SIG-M5 (cell line): ENCODE data around the gene PDE6A.
A peak's percentile ranks its signal among the peaks of the same experiment; 100 is the strongest.
"Not testable (repeated sequence)": the region's sequence is repeated elsewhere in the genome, so short reads cannot be mapped to it uniquely, and the experiment has no call there.

Source experiments
- DNase-seq: peaks from one replicate; lab custom pipeline; 2025; lab: John Stamatoyannopoulos, UW

The PDE6A gene

DNA sequence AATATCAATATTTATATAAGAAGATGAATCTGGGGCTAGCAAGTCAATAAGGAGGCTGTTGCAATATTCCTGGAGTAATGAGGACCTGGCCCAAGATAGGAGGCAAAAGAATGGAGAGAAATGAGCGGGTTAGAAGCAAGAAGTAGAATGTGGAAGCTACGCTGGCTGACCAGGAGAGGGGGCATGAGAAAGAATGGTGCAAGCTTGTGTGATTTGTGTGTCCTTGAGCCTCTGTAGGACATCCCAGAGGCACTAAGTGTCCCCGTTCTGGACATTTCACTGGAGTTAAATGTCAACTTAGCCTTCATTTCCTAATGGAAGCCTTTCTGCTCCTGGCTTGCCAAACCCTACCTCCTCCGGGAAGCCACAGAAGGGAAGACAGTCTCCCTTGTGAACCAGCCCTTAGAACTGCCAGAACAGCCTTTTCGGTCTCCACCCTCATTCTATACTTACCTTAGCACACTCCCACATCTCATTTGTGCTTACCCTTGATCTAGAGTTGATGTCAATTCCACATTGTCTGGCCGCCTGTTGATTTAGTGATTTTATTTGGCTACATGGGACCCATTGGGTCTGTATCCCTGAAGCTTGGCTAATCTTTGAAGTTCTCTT is 6.7 kb upstream of the PDE6A start:
- no peak for DNase-seq

DNA sequence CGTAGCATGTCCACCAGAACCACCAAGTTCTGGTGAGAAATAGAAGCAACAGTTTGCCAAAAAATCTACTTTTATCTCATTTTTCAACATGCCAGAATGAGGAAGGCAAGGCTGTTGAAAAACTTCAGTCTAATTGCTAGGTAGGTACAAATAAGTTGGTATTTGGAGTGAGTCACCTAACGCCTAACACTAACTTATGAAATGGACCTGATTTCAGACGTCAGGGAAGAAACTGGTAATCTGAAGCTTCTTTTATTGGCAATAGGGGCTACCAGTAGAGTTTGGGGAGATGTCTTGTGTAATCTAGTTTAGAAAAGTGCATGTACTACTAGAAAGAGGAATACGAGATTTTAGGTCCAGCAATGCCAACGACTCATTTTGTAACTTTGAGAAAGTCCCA is 4.4 kb upstream of the PDE6A start:
- DNase-seq = no peak

DNA sequence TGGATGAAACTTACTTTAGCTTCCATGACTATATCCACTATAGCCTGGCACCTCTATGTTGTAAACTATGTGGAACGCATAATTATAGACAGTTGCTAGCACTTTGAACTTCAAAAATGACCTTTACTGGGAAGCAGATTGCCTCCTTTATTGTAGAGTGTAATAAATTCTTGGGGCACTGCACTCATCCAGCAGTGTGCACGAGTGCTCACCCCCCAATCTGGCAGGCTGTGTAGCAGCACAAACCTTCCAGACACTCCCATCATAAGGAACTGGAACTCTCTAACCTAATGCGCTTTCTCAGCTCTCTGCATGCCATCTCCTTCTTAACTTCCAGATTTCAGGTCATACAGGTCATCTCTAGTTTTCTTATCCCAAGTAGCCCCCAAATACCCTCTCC is 1.5 kb upstream of the PDE6A start:
- no peak for DNase-seq

DNA sequence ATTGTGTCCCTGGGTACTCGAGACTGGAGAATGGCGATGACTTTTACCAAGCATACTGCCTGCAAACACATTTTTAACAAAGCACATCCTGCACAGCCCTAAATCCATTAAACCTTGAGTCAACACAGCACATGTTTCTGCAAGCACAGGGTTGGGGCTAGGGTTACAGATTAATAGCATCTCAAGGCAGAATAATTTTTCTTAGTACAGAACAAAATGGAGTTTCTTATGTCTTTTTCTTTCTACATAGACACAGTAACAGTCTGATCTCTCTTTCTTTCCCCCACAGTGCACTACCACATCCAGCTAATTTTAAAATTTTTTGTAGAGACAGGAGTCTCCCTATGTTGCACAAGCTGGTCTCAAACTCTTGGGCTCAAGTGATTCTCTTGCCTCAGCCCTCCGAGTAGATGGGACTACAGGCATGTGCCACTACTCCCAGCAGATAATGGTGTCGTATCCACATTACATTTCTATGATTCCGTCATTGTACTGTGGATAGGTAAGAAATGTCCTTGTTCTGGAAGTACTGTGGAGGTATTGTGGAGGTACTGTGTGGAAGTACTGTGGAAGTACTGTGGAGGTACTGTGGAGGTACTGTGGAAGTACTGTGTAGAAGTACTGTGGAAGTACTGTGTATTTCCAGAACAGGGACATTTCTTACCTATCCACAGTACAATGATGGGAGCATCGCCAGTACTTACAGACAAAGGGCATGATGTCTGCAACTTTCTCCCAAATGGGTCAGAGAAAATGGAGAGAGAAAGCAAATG is 1.2 kb downstream of the PDE6A start:
- not testable (repeated sequence) for DNase-seq

GRCh38 chr5:149942741-149943169 is 1.8 kb downstream of the PDE6A start:
- DNase-seq = not testable (repeated sequence)

- no peak for DNase-seq
Measured at GRCh38 chr5:149942199-149942598, 2.4 kb downstream of the PDE6A start.

DNA sequence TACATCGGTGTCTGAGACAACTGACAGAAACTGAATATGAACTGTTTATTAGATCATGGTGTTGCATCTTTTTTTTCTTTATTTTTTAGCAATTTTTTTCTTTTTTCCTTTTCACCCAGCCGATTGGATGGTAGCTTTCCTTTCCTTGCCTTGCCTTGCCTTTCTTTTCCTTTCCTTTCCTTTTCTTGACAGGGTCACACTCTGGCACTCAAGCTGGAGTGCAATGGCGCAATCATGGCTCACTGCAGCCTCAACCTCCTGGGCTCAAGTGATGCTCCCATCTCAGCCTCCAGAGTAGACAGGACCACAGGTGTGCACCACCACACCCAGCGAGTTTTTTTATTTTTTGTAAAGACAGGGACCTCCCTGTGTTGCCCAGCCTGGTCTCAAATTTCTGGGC is 2.8 kb downstream of the PDE6A start:
- no peak for DNase-seq

DNA sequence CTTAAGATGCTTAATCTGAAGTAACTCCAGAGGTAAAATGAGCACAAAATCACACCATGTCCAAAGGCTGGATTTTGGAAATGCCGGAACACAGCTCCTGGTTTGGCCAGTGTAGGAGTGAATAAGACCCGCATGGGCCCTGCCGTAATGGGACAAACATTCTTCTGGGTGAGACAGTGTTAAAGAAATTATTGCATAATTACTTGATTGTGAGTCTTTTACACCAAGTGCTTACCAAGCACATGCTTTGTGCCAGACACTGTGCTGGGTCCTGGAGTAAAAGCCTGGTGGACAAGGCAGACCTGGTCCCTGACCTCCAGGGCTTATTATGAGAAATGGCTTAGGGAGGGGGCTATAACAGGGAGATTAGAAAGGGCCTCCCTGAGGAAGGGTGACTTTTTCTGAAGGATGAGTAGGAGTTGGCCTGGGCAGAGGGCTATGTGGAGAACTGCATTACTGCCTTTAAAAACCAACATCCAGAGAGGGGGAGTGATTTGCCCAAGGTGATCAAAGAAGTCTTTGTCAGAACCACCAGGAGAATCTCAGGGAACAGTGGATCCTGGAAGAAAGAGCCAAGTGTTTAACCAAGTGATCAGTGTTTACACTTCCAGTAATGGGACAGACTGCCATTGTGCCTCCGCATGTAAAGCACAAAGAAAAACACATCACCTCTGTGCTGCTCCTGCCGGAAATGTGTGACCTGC is 3.5 kb downstream of the PDE6A start:
- no peak for DNase-seq

GRCh38 chr5:149940077-149940574 is 4.5 kb downstream of the PDE6A start:
- DNase-seq = peak; percentile 81

DNA sequence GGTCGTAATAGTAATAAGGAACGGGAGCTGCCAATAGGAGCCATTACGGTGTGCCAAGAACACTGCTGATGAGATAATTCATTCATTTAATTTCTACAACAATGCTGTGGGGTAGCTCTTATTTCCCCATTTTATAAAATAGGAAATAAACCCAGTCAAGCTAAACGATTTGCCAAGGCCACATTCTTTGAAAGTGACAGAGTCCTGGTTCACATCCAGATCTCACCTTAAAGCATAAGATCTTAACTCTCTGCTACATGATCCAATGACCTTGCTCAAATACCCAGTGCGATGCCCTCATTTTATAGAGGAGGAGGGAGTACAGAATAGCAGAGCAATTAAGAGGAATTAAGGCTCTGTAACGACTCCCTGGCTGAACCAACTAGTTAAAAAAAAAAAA is 5.0 kb downstream of the PDE6A start:
- DNase-seq = no peak

- DNase-seq = no peak
Measured at GRCh38 chr5:149938791-149939358, 5.7 kb downstream of the PDE6A start.

DNA sequence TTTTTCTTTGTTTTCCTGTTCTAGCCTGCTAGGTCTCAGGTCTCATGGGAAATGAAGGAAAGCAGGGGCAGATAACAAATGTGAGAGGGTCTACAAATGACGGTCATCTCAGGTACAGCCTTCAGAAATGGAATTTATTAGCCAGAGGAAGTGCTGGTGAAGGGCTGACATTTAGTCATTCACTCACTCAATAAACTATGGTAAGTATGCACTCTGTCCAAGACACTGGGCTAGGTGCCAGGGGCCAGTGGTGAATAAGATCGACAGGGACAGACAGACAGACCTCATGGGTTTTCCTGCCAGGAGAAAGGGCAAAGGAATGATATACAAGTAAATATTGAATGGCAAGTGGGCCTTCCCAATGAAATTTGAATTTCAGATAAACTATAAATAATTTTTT is 6.3 kb downstream of the PDE6A start:
- no peak for DNase-seq

- DNase-seq = no peak
Measured at GRCh38 chr5:149937610-149938009, 7.0 kb downstream of the PDE6A start.

- no peak for DNase-seq
Measured at GRCh38 chr5:149936700-149937091, 7.9 kb downstream of the PDE6A start.

GRCh38 chr5:149936044-149936699 is 8.4 kb downstream of the PDE6A start:
- no peak for DNase-seq

DNA sequence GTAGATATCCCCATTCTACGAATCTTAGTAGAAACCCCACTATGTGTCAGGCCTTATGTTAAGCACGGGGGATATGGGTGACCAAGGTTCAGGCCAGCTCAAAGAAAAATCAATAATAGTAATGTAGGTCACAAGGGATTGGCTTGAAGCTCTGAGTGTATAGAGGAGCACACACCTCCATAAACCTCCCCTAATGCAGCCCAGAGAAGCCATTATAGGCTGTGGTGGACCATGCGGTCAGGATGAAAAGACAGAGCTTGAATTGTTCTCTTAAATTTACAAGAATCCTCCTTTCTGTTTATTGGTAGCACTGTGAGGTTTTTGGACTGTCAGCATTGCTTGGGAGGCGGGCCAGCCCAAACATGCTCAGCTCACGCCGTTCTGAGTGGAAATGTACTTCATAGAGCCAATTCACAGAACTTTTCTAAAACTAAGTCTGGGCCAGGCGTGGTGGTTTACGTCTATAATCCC is 9.1 kb downstream of the PDE6A start:
- no peak for DNase-seq

GRCh38 chr5:149932445-149933350 is 11.9 kb downstream of the PDE6A start:
- no peak for DNase-seq

DNA sequence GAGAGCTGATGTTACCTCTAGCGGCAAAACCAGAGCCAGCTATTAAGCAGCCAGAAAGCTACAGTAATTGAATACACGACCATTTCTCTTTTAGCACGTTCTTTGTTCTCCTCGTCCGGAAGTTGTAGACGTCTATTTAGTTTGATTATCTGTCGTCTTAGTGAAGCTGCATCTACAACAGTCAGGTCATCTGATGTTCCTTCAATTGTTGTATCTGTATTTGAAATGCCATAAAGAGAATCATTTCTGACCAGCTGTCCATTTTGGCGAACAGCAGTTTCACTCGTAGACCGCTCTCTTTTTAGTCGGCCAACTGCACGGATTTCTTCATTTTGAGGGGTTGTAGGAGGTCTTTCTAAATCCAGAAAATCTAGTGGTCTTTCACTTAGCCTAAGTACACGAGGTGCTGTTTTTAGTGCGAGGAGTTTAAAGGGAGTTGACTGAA is 12.6 kb downstream of the PDE6A start:
- DNase-seq = no peak

DNA sequence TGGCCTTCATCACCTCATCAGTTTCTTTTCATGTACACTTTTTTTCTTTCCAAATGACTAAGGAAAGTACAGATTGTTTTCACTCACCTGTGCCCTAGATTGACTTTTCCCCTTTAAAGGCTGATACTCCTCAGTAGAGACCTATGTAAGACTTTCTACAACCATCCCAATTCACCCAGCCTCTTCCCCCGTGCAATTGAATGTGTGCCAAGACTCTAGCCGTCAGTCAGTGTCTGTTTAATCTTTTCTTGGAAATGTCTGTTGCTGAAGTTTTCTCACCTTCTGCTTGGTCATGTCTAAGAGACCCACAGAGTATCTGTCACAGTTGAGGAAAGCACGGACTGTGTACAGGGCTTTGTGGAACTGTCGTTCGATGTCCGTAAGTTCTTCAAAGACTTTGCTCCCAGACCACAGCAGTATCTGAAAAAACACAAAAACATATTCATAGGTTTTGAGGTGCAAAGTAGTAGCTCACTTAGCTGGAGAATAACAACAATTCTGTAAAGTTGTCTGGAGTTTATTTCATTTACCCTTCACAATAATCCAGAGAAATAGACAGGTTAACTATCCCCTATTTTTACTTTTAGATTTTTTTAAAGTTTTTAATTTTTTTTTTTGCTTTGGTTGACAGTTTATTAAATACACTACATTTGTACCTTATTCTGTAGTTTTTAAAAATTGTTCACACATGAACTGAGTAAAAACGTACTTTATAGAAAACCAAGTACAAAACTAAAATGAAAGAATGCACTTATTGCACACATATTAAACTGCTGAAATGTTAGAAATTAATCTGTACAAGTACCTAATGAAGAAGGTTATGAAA is 13.6 kb downstream of the PDE6A start:
- no peak for DNase-seq
